HUES6 (cell line): ENCODE data around the gene INCA1.

ENCODE experiments used
- H3K27ac ChIP-seq: 2 replicates; pipeline ENCODE4 v1.7.0; 2013; ENCODE audit warnings: low read depth, mild to moderate bottlenecking, low read length, inconsistent platforms
- H3K27me3 ChIP-seq: 2 replicates; pipeline ENCODE4 v1.6.1; 2013; ENCODE audit warnings: low read length; ENCODE audit not compliant: control insufficient read depth, insufficient read depth
- H3K36me3 ChIP-seq: 2 replicates; pipeline ENCODE4 v1.6.1; 2013; ENCODE audit warnings: low read length; ENCODE audit not compliant: control insufficient read depth, insufficient read depth
- H3K4me1 ChIP-seq: 2 replicates; pipeline ENCODE4 v1.6.1; 2013; ENCODE audit warnings: low read length; ENCODE audit not compliant: control insufficient read depth, insufficient read depth
- H3K4me3 ChIP-seq: 2 replicates; pipeline ENCODE4 v1.5.1; 2013; ENCODE audit warnings: low read depth, low read length
- H3K9ac ChIP-seq: one replicate; pipeline ENCODE4 v1.6.1; 2013; ENCODE audit warnings: mild to moderate bottlenecking, low read length
- H3K9me3 ChIP-seq: 2 replicates; pipeline ENCODE4 v1.6.1; 2013; ENCODE audit warnings: low read depth, low read length; ENCODE audit not compliant: control insufficient read depth, insufficient read depth

The INCA1 gene

GRCh38 chr17:4939546-4939795, 57.9 kb downstream of the INCA1 start:
- Histone ChIP-seq H3K27me3 (no peaks in the 10 kb centered on the region), H3K4me3 (peak overlapping the region; percentile 94), H3K9ac (peak overlapping the region; percentile 97), H3K36me3 (peaks cover 52% of the 10 kb centered on the region), H3K4me1 (peaks cover 11% of the 10 kb centered on the region), H3K27ac (peak overlapping the region; percentile 96), H3K9me3 (no peaks in the 10 kb centered on the region)

- Histone ChIP-seq H3K36me3 (peaks cover 46% of the 10 kb centered on the region), H3K4me3 (peak overlapping the region; percentile 94), H3K27ac (peak overlapping the region; percentile 96), H3K27me3 (no peaks in the 10 kb centered on the region), H3K4me1 (peaks cover 12% of the 10 kb centered on the region), H3K9me3 (no peaks in the 10 kb centered on the region), H3K9ac (peak overlapping the region; percentile 97)
Measured at GRCh38 chr17:4938688-4939545, 58.4 kb downstream of the INCA1 start.
